Measurements from ENCODE around the gene SLC25A53. TPM values are rescaled to one million over a fixed set of nuclear protein-coding genes. Genes with fewer than 3 reads are reported as not detected.
"Not testable (repeated sequence)": the region's sequence is repeated elsewhere in the genome, so short reads cannot be mapped to it uniquely, and the experiment has no call there.

The SLC25A53 gene
- total RNA-seq, 1 experiment from 2014 or later: 6.6 TPM

GRCh38 chrX:104113222-104113965, 43.4 kb downstream of the SLC25A53 start:
- Histone ChIP-seq H3K4me2 (ENCODE audit: low read length) (peak overlapping the region; percentile 94), H2AFZ (ENCODE audit: low read length) (peak overlapping the region; percentile 88), H3K27ac (ENCODE audit: low read length) (no peak overlapping the region), H3K36me3 (ENCODE audit: low read depth, low read length) (no peaks in the 10 kb centered on the region), H3K4me1 (ENCODE audit: insufficient read depth, low read length) (no peaks in the 10 kb centered on the region; the same call in 1 of the 2 replicates), H3K79me2 (ENCODE audit: low read length) (no peaks in the 10 kb centered on the region), H3K9me3 (ENCODE audit: low read length) (no peaks in the 10 kb centered on the region), H4K20me1 (ENCODE audit: low read length) (no peaks in the 10 kb centered on the region), H3K9me2 (replicated peaks; ENCODE audit: low read length) (no peaks in the 10 kb centered on the region), H3K9ac (ENCODE audit: low read length) (no peak overlapping the region), H3K27me3 (ENCODE audit: low read length) (peaks cover 7% of the 10 kb centered on the region), H3F3A (ENCODE audit: low read length, unreplicated experiment) (no peaks in the 10 kb centered on the region), H3K4me3 (ENCODE audit: low read length) (peak overlapping the region; percentile 75)
- no TSS peak for BruUV-seq (replicated peaks)
- intact Hi-C loops (cut with micrococcal nuclease): loop anchor here (1.0 kb wide), 2 partner anchors 15 to 268 kb away; no protein-coding TSS in a partner anchor
- CTCF ChIA-PET: interaction anchor here (0.5 to 0.8 kb wide), 2 partner anchors 15 to 268 kb away, joined by 3 read pairs; no protein-coding TSS in a partner anchor
- TF ChIP-seq EZH2phosphoT487 (IDR thresholded peaks at IDR 0.05; ENCODE audit: borderline replicate concordance, low read length) (no peak), CTCF (conservative IDR thresholded peaks at IDR 0.05; ENCODE audit: low read depth, low read length) (peak; percentile 64)
- peak; percentile 89 for ATAC-seq
- POLR2A ChIA-PET (ENCODE audit: unreplicated experiment): no interaction called here
- peak; percentile 72 for DNase-seq

DNA sequence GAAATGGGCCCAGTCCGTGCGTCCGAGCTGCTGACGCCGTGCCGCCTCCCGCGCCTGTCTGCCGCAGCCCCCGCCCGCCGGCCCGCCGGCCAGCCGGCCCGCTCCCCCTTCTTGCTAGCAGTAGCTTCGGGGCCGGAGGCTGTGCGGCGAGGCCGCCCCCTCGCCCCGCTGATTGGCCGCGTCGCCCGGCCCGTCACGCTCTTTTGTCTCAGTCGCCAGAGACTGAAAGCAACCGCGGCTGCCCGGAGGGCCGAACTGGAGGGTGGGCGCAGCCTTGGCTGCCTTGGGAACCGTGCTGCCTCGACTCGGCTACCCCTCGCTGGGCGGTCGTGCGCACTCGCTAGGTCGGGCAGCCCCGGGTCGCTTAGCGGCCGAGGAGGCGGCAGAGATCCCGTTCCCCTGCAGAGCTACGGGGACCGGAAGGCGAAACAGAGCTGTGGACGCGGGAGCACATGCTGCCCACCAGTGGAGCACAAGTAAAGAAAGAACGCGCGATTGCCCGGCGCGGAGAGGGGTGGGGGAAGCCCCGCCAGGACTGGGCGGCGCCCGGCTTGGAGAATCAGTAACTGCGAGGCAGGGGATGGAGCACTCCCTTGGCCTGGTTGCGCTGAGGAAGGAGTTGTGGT, 44.4 kb downstream of the SLC25A53 start, which contains the start of gene ZCCHC18:
Gene ZCCHC18 (plus strand): TSS at position 198 of the 626 bp plus-strand sequence. CDS start 1,589 bp downstream, outside the sequence.
- peaks cover 7% of the 10 kb centered on the region for H3K27me3 ChIP-seq (ENCODE audit: low read length)
- no peaks in the 10 kb centered on the region; the same call in 1 of the 2 replicates for H3K4me1 ChIP-seq (ENCODE audit: insufficient read depth, low read length)
- peak within 1 kb of the TSS; percentile 94 for H3K4me2 ChIP-seq (ENCODE audit: low read length)
- peak within 1 kb of the TSS; percentile 27; the same call in 1 of the 2 replicates for H3K9ac ChIP-seq (ENCODE audit: low read length)
- no peaks in the 10 kb centered on the region for H3F3A ChIP-seq (ENCODE audit: low read length, unreplicated experiment)
- DNase-seq: peak; percentile 32
- no TSS peak for BruUV-seq (replicated peaks)
- ATAC-seq: peak; percentile 60
- TF ChIP-seq EZH2 (IDR thresholded peaks at IDR 0.05; ENCODE audit: low read length, unreplicated experiment) (no peak), CTCF (conservative IDR thresholded peaks at IDR 0.05; ENCODE audit: low read depth, low read length) (no peak), EZH2phosphoT487 (IDR thresholded peaks at IDR 0.05; ENCODE audit: borderline replicate concordance, low read length) (0 out of 2 replicates have a peak, but pooled peaks have one; percentile 46)
- no peak within 1 kb of the TSS for H3K27ac ChIP-seq (ENCODE audit: low read length)
- H3K79me2 ChIP-seq (ENCODE audit: low read length): no peaks in the 10 kb centered on the region
- no peaks in the 10 kb centered on the region for H3K9me3 ChIP-seq (ENCODE audit: low read length)
- H2AFZ ChIP-seq (ENCODE audit: low read length): peak within 1 kb of the TSS; percentile 88
- CTCF ChIA-PET: interaction anchor here (0.5 to 0.8 kb wide), 2 partner anchors 14 to 267 kb away, joined by 3 read pairs; no protein-coding TSS in a partner anchor
- intact Hi-C loops (cut with micrococcal nuclease): no loop called here
- no peaks in the 10 kb centered on the region for H3K36me3 ChIP-seq (ENCODE audit: low read depth, low read length)
- no peaks in the 10 kb centered on the region for H3K9me2 ChIP-seq (replicated peaks; ENCODE audit: low read length)
- H3K4me3 ChIP-seq (ENCODE audit: low read length): peak within 1 kb of the TSS; percentile 75
- POLR2A ChIA-PET (ENCODE audit: unreplicated experiment): no interaction called here
- H4K20me1 ChIP-seq (ENCODE audit: low read length): no peaks in the 10 kb centered on the region

DNA sequence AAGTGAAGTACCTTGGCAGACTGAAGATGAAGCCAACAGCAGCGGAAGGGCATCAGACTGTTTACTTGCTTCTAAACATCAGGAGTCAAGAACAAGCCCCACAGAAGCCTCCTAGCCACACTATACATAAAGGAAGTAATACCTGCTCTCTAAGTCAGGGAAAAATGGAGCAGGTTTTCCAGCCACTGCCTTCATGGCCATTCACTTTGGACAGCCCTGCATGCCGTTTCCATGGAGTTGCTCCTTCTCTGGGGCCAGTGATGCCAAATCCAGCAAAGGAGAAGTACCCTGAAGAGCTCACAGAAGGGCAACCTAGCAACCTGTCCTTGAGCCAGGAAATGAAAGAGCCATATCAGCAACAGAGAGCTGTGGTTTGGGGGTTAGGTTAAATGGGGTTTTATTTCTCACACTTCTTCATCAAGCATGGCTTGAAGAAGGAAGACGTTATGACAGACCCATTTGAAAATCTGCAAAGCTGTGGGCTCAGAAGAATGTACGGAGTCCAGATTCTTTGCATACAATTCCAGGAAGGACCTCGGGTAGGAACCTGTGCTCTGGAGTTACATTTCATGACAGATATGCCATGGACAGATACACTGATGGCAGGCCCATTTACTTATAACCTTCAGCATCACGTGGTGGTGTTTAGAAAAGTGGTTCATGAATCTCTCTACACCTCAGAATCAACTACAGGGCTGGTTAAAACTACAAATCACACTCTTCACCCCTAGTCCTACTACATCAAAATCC, 46.1 kb downstream of the SLC25A53 start:
- ATAC-seq; H3K9ac ChIP-seq (ENCODE audit: low read length); H4K20me1 ChIP-seq (ENCODE audit: low read length); H3F3A ChIP-seq (ENCODE audit: low read length, unreplicated experiment); H3K4me2 ChIP-seq (ENCODE audit: low read length); DNase-seq; H3K4me1 ChIP-seq (ENCODE audit: insufficient read depth, low read length); H2AFZ ChIP-seq (ENCODE audit: low read length); H3K9me2 ChIP-seq (replicated peaks; ENCODE audit: low read length); H3K4me3 ChIP-seq (ENCODE audit: low read length); H3K9me3 ChIP-seq (ENCODE audit: low read length); H3K79me2 ChIP-seq (ENCODE audit: low read length); BruUV-seq (replicated peaks); H3K27me3 ChIP-seq (ENCODE audit: low read length); H3K27ac ChIP-seq (ENCODE audit: low read length); POLR2A ChIA-PET (ENCODE audit: unreplicated experiment); intact Hi-C loops (cut with micrococcal nuclease); H3K36me3 ChIP-seq (ENCODE audit: low read depth, low read length): not testable (repeated sequence)
- CTCF ChIA-PET: interaction anchor here (0.6 kb wide), 1 partner anchor 585 kb away, joined by 3 read pairs; no protein-coding TSS in a partner anchor
